ENCODE measurements around the gene ZBTB34. TPM values are rescaled to one million over a fixed set of nuclear protein-coding genes. Genes with fewer than 3 reads are reported as not detected.

ZBTB34 gene
- total and polyA plus RNA-seq, 4 donors, result 2.1 to 12.4 (median 6.4) TPM

- no peak overlapping the region for H3K4me3 ChIP-seq (ENCODE audit: low read length in 2 of 2)
- DNase-seq (no peak), ATAC-seq (ENCODE audit: low FRiP score) (no peak)
- intact Hi-C loops (cut with DNase I), result no loop called here
- H3K27me3 ChIP-seq (ENCODE audit: control insufficient read depth in 1 of 2, insufficient read depth in 2 of 2, low read length in 1 of 2), result no peaks in the 10 kb centered on the region
- WGBS, 2 donors, result 85 to 88% methylated on average over 9 of the region's 9 CpGs
- no peaks in the 10 kb centered on the region for H3K9me3 ChIP-seq (ENCODE audit: control insufficient read depth, low read length)
- H3K36me3 ChIP-seq (ENCODE audit: control insufficient read depth in 1 of 2, insufficient read depth in 2 of 2, low read length in 1 of 2), result peaks cover 0 to 1% of the 10 kb centered on the region in 2 donors
- H3K27ac ChIP-seq (ENCODE audit: low read depth in 1 of 2, low read length in 2 of 2), result no peak overlapping the region
- no peaks in the 10 kb centered on the region for H3K4me1 ChIP-seq (ENCODE audit: control insufficient read depth in 1 of 2, insufficient read depth in 2 of 2, low read length in 2 of 2)
Observed at GRCh38 chr9:126879288-126879687, 18.8 kb downstream of the ZBTB34 start.

- peaks cover 0 to 4% of the 10 kb centered on the region in 2 donors for H3K36me3 ChIP-seq (ENCODE audit: control insufficient read depth in 1 of 2, insufficient read depth in 2 of 2, low read length in 1 of 2)
- H3K27me3 ChIP-seq (ENCODE audit: control insufficient read depth in 1 of 2, insufficient read depth in 2 of 2, low read length in 1 of 2), result no peaks in the 10 kb centered on the region
- DNase-seq (no peak), ATAC-seq (ENCODE audit: low FRiP score) (no peak)
- no peaks in the 10 kb centered on the region for H3K4me1 ChIP-seq (ENCODE audit: control insufficient read depth in 1 of 2, insufficient read depth in 2 of 2, low read length in 2 of 2)
- WGBS, 2 donors, result 67 to 75% methylated on average over 23 of the region's 23 CpGs
- no peaks in the 10 kb centered on the region for H3K9me3 ChIP-seq (ENCODE audit: control insufficient read depth, low read length)
- intact Hi-C loops (cut with DNase I), result no loop called here
- H3K4me3 ChIP-seq (ENCODE audit: low read length in 2 of 2), result no peak overlapping the region
- H3K27ac ChIP-seq (ENCODE audit: low read depth in 1 of 2, low read length in 2 of 2), result no peak overlapping the region
Observed at GRCh38 chr9:126880226-126880946, 19.9 kb downstream of the ZBTB34 start.

- Histone ChIP-seq H3K4me1 (ENCODE audit: control insufficient read depth in 1 of 2, insufficient read depth in 2 of 2, low read length in 2 of 2) (no peaks in the 10 kb centered on the region), H3K27ac (ENCODE audit: low read depth in 1 of 2, low read length in 2 of 2) (no peak overlapping the region), H3K36me3 (ENCODE audit: control insufficient read depth in 1 of 2, insufficient read depth in 2 of 2, low read length in 1 of 2) (peaks cover 0 to 4% of the 10 kb centered on the region in 2 donors), H3K9me3 (ENCODE audit: control insufficient read depth, low read length) (no peaks in the 10 kb centered on the region), H3K27me3 (ENCODE audit: control insufficient read depth in 1 of 2, insufficient read depth in 2 of 2, low read length in 1 of 2) (no peaks in the 10 kb centered on the region), H3K4me3 (ENCODE audit: low read length in 2 of 2) (no peak overlapping the region)
- intact Hi-C loops (cut with DNase I), result no loop called here
- no peak for ATAC-seq (ENCODE audit: low FRiP score)
- no peak for DNase-seq
- 5 to 9% methylated on average over 6 of the region's 6 CpGs for WGBS, 2 donors
Observed at GRCh38 chr9:126880947-126881332, 20.5 kb downstream of the ZBTB34 start.

GRCh38 chr9:126882746-126883145 lies 22.3 kb downstream of the ZBTB34 start:
- H3K4me3 ChIP-seq (ENCODE audit: low read length in 2 of 2), result no peak overlapping the region
- peaks cover 0 to 4% of the 10 kb centered on the region in 2 donors for H3K36me3 ChIP-seq (ENCODE audit: control insufficient read depth in 1 of 2, insufficient read depth in 2 of 2, low read length in 1 of 2)
- 93 to 96% methylated on average over 11 of the region's 11 CpGs for WGBS, 2 donors
- no peaks in the 10 kb centered on the region for H3K27me3 ChIP-seq (ENCODE audit: control insufficient read depth in 1 of 2, insufficient read depth in 2 of 2, low read length in 1 of 2)
- H3K4me1 ChIP-seq (ENCODE audit: control insufficient read depth in 1 of 2, insufficient read depth in 2 of 2, low read length in 2 of 2), result no peaks in the 10 kb centered on the region
- ATAC-seq (ENCODE audit: low FRiP score) (no peak), DNase-seq (no peak)
- H3K9me3 ChIP-seq (ENCODE audit: control insufficient read depth, low read length), result no peaks in the 10 kb centered on the region
- no peak overlapping the region for H3K27ac ChIP-seq (ENCODE audit: low read depth in 1 of 2, low read length in 2 of 2)
- intact Hi-C loops (cut with DNase I), result no loop called here

- DNase-seq, result no peak
- WGBS, 2 donors, result 87 to 88% methylated on average over 15 of the region's 15 CpGs
- Histone ChIP-seq H3K36me3 (ENCODE audit: control insufficient read depth in 1 of 2, insufficient read depth in 2 of 2, low read length in 1 of 2) (peaks cover 0 to 4% of the 10 kb centered on the region in 2 donors), H3K27me3 (ENCODE audit: control insufficient read depth in 1 of 2, insufficient read depth in 2 of 2, low read length in 1 of 2) (no peaks in the 10 kb centered on the region), H3K4me3 (ENCODE audit: low read length in 2 of 2) (no peak overlapping the region), H3K9me3 (ENCODE audit: control insufficient read depth, low read length) (no peaks in the 10 kb centered on the region), H3K4me1 (ENCODE audit: control insufficient read depth in 1 of 2, insufficient read depth in 2 of 2, low read length in 2 of 2) (no peaks in the 10 kb centered on the region), H3K27ac (ENCODE audit: low read depth in 1 of 2, low read length in 2 of 2) (no peak overlapping the region)
- intact Hi-C loops (cut with DNase I), result no loop called here
- no peak for ATAC-seq (ENCODE audit: low FRiP score)
Observed at GRCh38 chr9:126883636-126884035, 23.2 kb downstream of the ZBTB34 start.

GRCh38 chr9:126885131-126885641 lies 24.7 kb downstream of the ZBTB34 start:
- Histone ChIP-seq H3K9me3 (ENCODE audit: control insufficient read depth, low read length) (no peaks in the 10 kb centered on the region), H3K27ac (ENCODE audit: low read depth in 1 of 2, low read length in 2 of 2) (no peak overlapping the region), H3K36me3 (ENCODE audit: control insufficient read depth in 1 of 2, insufficient read depth in 2 of 2, low read length in 1 of 2) (peaks cover 0 to 2% of the 10 kb centered on the region in 2 donors), H3K4me3 (ENCODE audit: low read length in 2 of 2) (no peak overlapping the region), H3K4me1 (ENCODE audit: control insufficient read depth in 1 of 2, insufficient read depth in 2 of 2, low read length in 2 of 2) (no peaks in the 10 kb centered on the region), H3K27me3 (ENCODE audit: control insufficient read depth in 1 of 2, insufficient read depth in 2 of 2, low read length in 1 of 2) (no peaks in the 10 kb centered on the region)
- DNase-seq (no peak), ATAC-seq (ENCODE audit: low FRiP score) (peak; percentile 41)
- 65 to 73% methylated on average over 6 of the region's 6 CpGs for WGBS, 2 donors
- intact Hi-C loops (cut with DNase I), result no loop called here

GRCh38 chr9:126886034-126886822 lies 25.8 kb downstream of the ZBTB34 start:
- no peaks in the 10 kb centered on the region for H3K4me1 ChIP-seq (ENCODE audit: control insufficient read depth in 1 of 2, insufficient read depth in 2 of 2, low read length in 2 of 2)
- no peak overlapping the region for H3K4me3 ChIP-seq (ENCODE audit: low read length in 2 of 2)
- H3K27me3 ChIP-seq (ENCODE audit: control insufficient read depth in 1 of 2, insufficient read depth in 2 of 2, low read length in 1 of 2), result no peaks in the 10 kb centered on the region
- no peak overlapping the region for H3K27ac ChIP-seq (ENCODE audit: low read depth in 1 of 2, low read length in 2 of 2)
- intact Hi-C loops (cut with DNase I), result no loop called here
- DNase-seq (no peak), ATAC-seq (ENCODE audit: low FRiP score) (no peak)
- no peaks in the 10 kb centered on the region for H3K9me3 ChIP-seq (ENCODE audit: control insufficient read depth, low read length)
- H3K36me3 ChIP-seq (ENCODE audit: control insufficient read depth in 1 of 2, insufficient read depth in 2 of 2, low read length in 1 of 2), result peaks cover 0 to 2% of the 10 kb centered on the region in 2 donors
- WGBS, 2 donors, result 76 to 78% methylated on average over 23 of the region's 23 CpGs

- intact Hi-C loops (cut with DNase I), result no loop called here
- no peak for ATAC-seq (ENCODE audit: low FRiP score)
Observed at GRCh38 chr9:126886897-126887296, 26.5 kb downstream of the ZBTB34 start.

More at GRCh38 chr9:126886897-126887296, 26.5 kb downstream of the ZBTB34 start:
- no peak for DNase-seq
- H3K27me3 ChIP-seq (ENCODE audit: control insufficient read depth in 1 of 2, insufficient read depth in 2 of 2, low read length in 1 of 2), result no peaks in the 10 kb centered on the region
- no peak overlapping the region for H3K27ac ChIP-seq (ENCODE audit: low read depth in 1 of 2, low read length in 2 of 2)
- no peak overlapping the region for H3K4me3 ChIP-seq (ENCODE audit: low read length in 2 of 2)
- H3K36me3 ChIP-seq (ENCODE audit: control insufficient read depth in 1 of 2, insufficient read depth in 2 of 2, low read length in 1 of 2), result peaks cover 0 to 2% of the 10 kb centered on the region in 2 donors
- no peaks in the 10 kb centered on the region for H3K9me3 ChIP-seq (ENCODE audit: control insufficient read depth, low read length)
- no peaks in the 10 kb centered on the region for H3K4me1 ChIP-seq (ENCODE audit: control insufficient read depth in 1 of 2, insufficient read depth in 2 of 2, low read length in 2 of 2)
- WGBS, 2 donors, result 92 to 93% methylated on average over 10 of the region's 10 CpGs

Data from aorta (tissue), 5 donors.